Left renal cortex interstitium (tissue), 4 donors: ENCODE results near the gene VPS26B. TPM values are rescaled to one million over a fixed set of nuclear protein-coding genes. Genes with fewer than 3 reads are reported as not detected.

Experiments
- polyA plus RNA-seq, 4 donors: library from polyadenylated mRNA; unstranded; fragments of 120-200 nt; gene quantifications; one replicate each; pipeline ENCODE4 v1.2.1, GENCODE V29; 2013; ENCODE audit not compliant: insufficient read length in 4 of 4

The VPS26B gene
- polyA plus RNA-seq, 4 donors, result 45.3 to 66.2 (median 55.2) TPM

Other genes with a start within 250 kb of the VPS26B start
- gene JAM3, start 155.6 kb upstream of the VPS26B start, polyA plus RNA-seq, result 10 to 100 TPM; 50.4 to 59.8 (median 52.5) TPM
- 10 to 100 TPM; 24.0 to 38.7 (median 33.5) TPM for gene NCAPD3, start 704 bp upstream of the VPS26B start, polyA plus RNA-seq
- 10 to 100 TPM; 68.0 to 81.0 (median 69.5) TPM for gene THYN1, start 28.7 kb downstream of the VPS26B start, polyA plus RNA-seq
- 10 to 100 TPM; 36.2 to 55.8 (median 47.2) TPM for gene ACAD8, start 28.9 kb downstream of the VPS26B start, polyA plus RNA-seq
- 1 to 10 TPM; 1.1 to 2.1 (median 1.3) TPM for gene GLB1L3, start 51.7 kb downstream of the VPS26B start, polyA plus RNA-seq
- gene GLB1L2, start 107.3 kb downstream of the VPS26B start, polyA plus RNA-seq, result 10 to 100 TPM; 21.0 to 22.6 (median 21.5) TPM
- gene B3GAT1, start 187.6 kb downstream of the VPS26B start, polyA plus RNA-seq, result 1 to 10 TPM; 2.5 to 5.5 (median 4.1) TPM